ENCODE measurements around the gene KIF15. TPM values are rescaled to one million over a fixed set of nuclear protein-coding genes. Genes with fewer than 3 reads are reported as not detected.
"Not testable (repeated sequence)": the region's sequence is repeated elsewhere in the genome, so short reads cannot be mapped to it uniquely, and the experiment has no call there.

Gene KIF15
- total RNA-seq, 2 experiments from 2014 or later, result 42.1 to 45.8 TPM

DNA sequence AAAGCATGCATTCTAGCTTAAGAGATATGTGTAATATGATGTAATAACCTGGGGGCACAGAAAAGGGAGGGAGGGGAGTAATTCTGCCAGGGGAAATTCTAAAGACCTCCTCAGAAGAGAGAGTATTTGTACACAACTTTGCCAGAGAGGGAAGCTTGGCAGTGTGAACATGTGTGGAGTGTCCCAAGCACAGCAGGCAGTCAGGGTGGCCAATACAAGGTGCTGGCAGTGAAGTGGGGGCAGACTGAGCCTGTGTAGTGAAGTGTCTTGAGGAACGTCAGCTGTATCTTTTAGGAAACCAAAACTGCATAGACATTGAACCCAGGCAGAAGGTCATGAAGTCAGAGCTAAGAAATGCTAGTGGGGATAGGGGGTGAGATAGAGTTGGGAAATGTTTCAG is 70.4 kb downstream of the KIF15 start:
- Mint-ChIP-seq H3K27me3 (ENCODE audit: low read depth) (no peaks in the 10 kb centered on the region), H3K4me1 (ENCODE audit: low read depth) (no peaks in the 10 kb centered on the region), H3K9me3 (peaks cover 9% of the 10 kb centered on the region), H3K27ac (no peak overlapping the region), H3K36me3 (ENCODE audit: low read depth) (peaks cover 48% of the 10 kb centered on the region), H3K4me3 (no peak overlapping the region)
- no peak for DNase-seq
- CTCF ChIA-PET, result no interaction called here
- intact Hi-C loops (cut with micrococcal nuclease), result no loop called here

GRCh38 chr3:44832965-44833364 is 71.4 kb downstream of the KIF15 start:
- DNase-seq, result no peak
- Mint-ChIP-seq H3K4me1 (ENCODE audit: low read depth) (no peaks in the 10 kb centered on the region), H3K4me3 (no peak overlapping the region), H3K27ac (no peak overlapping the region), H3K27me3 (ENCODE audit: low read depth) (no peaks in the 10 kb centered on the region), H3K9me3 (peaks cover 10% of the 10 kb centered on the region), H3K36me3 (ENCODE audit: low read depth) (peaks cover 51% of the 10 kb centered on the region)
- CTCF ChIA-PET, result no interaction called here
- intact Hi-C loops (cut with micrococcal nuclease), result no loop called here

- no peaks in the 10 kb centered on the region for H3K4me1 Mint-ChIP-seq (ENCODE audit: low read depth)
- no peak for DNase-seq
- H3K27me3 Mint-ChIP-seq (ENCODE audit: low read depth), result no peaks in the 10 kb centered on the region
- no peak overlapping the region for H3K27ac Mint-ChIP-seq
- H3K9me3 Mint-ChIP-seq, result peaks cover 10% of the 10 kb centered on the region
- CTCF ChIA-PET, result no interaction called here
- intact Hi-C loops (cut with micrococcal nuclease), result no loop called here
- no peak overlapping the region for H3K4me3 Mint-ChIP-seq
- H3K36me3 Mint-ChIP-seq (ENCODE audit: low read depth), result peaks cover 52% of the 10 kb centered on the region
These were observed 71.8 kb downstream of the KIF15 start for GRCh38 chr3:44833394-44833793.

DNA sequence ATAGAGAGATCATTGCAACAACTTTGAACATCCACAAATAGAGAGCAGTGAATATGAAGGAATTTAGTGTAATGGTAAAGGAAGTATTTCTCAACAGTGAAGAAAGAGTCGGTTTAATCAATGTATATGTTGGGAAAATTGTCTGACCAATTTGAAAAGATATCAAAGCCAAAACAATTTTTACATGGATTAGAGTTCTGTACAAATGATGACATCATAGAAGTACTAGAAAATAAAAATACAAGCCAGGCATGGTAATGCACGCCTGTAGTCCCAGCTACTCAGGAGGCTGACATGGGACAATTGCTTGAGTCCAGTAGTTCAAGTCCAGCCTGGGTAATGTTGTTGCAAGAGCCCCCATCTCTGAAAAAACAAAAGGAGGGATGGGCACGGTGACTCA is 74.1 kb downstream of the KIF15 start:
- Mint-ChIP-seq H3K9me3 (peaks cover 10% of the 10 kb centered on the region), H3K27me3 (ENCODE audit: low read depth) (no peaks in the 10 kb centered on the region), H3K27ac (no peak overlapping the region), H3K4me1 (ENCODE audit: low read depth) (no peaks in the 10 kb centered on the region), H3K36me3 (ENCODE audit: low read depth) (peaks cover 56% of the 10 kb centered on the region), H3K4me3 (no peak overlapping the region)
- intact Hi-C loops (cut with micrococcal nuclease), result no loop called here
- DNase-seq, result no peak
- CTCF ChIA-PET, result no interaction called here

DNA sequence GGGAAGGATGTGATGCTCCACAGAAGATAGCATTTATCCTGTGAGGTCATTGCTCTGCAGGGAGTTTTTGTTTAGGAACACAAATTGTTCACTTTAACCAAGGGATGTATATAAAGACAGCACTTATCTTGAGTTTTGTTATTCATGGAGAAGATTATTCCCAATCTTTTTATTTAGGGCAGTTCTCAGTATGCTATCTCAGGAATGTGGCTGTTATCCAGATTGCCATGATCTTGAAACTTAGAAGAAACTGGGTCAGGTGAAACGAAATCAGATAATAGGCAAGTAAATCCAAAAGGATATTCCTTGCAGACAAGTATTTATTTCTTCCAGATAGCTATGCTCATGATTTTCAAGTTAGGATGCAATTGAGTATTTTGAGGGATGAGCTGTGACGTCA is 80.8 kb downstream of the KIF15 start:
- intact Hi-C loops (cut with micrococcal nuclease), result no loop called here
- Mint-ChIP-seq H3K27me3 (ENCODE audit: low read depth) (no peaks in the 10 kb centered on the region), H3K36me3 (ENCODE audit: low read depth) (peaks cover 63% of the 10 kb centered on the region), H3K4me3 (no peak overlapping the region), H3K27ac (no peak overlapping the region), H3K9me3 (no peaks in the 10 kb centered on the region), H3K4me1 (ENCODE audit: low read depth) (no peaks in the 10 kb centered on the region)
- CTCF ChIA-PET, result no interaction called here
- DNase-seq, result no peak

DNA sequence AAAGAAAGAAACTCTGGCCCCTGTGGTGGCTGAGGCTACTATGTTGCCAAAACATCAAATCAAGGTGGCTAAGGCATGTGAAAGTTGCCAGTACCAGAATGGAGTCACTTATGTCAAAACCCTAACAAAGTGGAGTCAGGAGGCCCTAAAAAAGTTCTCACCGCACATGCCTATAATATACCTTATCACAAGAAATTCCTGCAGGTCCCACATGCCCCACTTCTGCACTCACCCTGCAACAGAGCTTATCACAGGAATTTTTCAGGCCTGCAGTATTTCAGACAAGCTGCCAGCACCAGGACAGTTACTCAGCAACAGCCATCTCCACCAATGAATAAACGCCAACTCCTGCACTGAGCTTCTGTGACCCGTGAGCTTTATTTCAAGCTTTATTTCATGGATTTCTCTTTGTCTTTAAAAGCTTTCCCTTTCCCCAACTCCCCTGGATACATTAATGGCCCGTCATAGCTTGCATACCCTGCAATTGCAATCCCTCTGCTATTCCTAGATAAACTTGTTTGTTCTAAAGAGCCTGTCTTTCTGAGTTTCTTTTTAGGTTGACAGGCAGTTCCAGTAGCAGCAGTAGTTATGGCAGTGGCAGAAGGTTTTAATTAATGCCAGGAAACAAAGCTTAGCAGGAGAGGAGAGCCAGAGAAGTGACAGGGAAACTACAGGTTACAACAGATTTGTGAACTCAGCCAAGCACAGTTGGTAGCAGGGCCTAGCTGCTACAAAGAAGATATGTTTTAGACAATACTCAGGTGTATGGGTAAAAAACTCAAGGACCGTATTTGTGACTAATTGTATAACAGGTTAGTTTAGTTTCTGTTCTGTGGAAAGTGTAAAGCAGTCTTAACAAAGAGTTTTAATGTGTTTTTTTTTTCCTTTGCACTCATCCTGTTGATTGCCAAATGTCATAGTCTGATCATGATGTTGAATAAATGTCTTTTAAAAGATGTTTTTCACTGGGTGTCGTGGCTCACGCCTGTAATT is 84.2 kb downstream of the KIF15 start:
- no peak for DNase-seq
- H3K4me3 Mint-ChIP-seq, result no peak overlapping the region
- CTCF ChIA-PET, result interaction anchor here (0.5 kb wide), 1 partner anchor 35 kb away, joined by 3 read pairs; no protein-coding TSS in a partner anchor
- intact Hi-C loops (cut with micrococcal nuclease), result no loop called here
- no peaks in the 10 kb centered on the region for H3K4me1 Mint-ChIP-seq (ENCODE audit: low read depth)
- H3K36me3 Mint-ChIP-seq (ENCODE audit: low read depth), result peaks cover 40% of the 10 kb centered on the region
- H3K27ac Mint-ChIP-seq, result no peak overlapping the region
- no peaks in the 10 kb centered on the region for H3K27me3 Mint-ChIP-seq (ENCODE audit: low read depth)
- no peaks in the 10 kb centered on the region for H3K9me3 Mint-ChIP-seq

DNA sequence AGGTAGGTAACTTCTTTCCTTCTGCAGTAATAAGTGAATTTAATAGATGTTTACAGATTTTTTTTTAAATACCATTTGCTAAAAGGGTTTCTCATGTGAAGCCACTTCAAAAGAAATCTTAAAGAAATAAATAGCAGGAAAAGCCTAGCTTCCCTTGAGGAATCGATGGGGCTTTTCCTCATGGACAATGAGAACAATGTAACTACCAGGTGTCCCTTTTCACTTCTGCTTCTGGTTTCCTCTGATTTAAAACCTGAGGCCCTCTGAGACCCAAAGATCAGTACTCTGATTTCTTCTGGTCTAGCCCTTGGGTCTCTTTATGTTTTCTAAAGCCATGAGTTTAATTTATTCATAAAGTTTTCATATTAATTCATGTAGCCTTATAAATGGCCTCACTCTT is 87.0 kb downstream of the KIF15 start:
- H3K36me3 Mint-ChIP-seq (ENCODE audit: low read depth), result peaks cover 38% of the 10 kb centered on the region
- H3K4me1 Mint-ChIP-seq (ENCODE audit: low read depth), result no peaks in the 10 kb centered on the region

GRCh38 chr3:44856663-44857062 is 95.1 kb downstream of the KIF15 start:
- H3K4me3 Mint-ChIP-seq; H3K9me3 Mint-ChIP-seq; H3K4me1 Mint-ChIP-seq (ENCODE audit: low read depth); H3K27ac Mint-ChIP-seq; H3K27me3 Mint-ChIP-seq (ENCODE audit: low read depth); CTCF ChIA-PET; intact Hi-C loops (cut with micrococcal nuclease); DNase-seq: not testable (repeated sequence)
- peaks cover 16% of the 10 kb centered on the region for H3K36me3 Mint-ChIP-seq (ENCODE audit: low read depth)

More for the DNA sequence above, 87.0 kb downstream of the KIF15 start:
- Mint-ChIP-seq H3K27ac (no peak overlapping the region), H3K4me3 (no peak overlapping the region), H3K27me3 (ENCODE audit: low read depth) (no peaks in the 10 kb centered on the region), H3K9me3 (no peaks in the 10 kb centered on the region)
- no peak for DNase-seq
- CTCF ChIA-PET, result interaction anchor here (0.6 kb wide), 1 partner anchor 14 kb away, joined by 3 read pairs; no protein-coding TSS in a partner anchor
- intact Hi-C loops (cut with micrococcal nuclease), result no loop called here

DNA sequence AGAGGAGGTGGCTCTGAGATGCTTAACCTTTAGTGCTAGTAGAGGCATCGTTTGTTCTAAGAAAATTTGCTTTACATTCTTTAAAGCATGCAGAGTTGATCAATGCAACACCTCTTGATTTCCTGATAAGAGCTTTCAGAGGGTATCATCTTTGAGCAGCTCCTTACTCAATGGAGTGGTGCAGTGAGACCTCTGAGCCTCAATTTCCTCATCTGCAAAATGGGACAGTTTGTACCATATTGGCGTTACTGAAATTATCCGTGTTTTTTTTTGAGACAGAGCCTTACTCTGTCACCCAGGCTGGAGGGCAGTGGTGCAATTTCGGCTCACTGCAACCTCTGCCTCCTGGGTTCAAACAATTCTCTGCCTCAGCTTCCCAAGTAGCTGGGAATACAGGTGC is 98.5 kb downstream of the KIF15 start:
- Mint-ChIP-seq H3K4me1 (ENCODE audit: low read depth) (peaks cover 27% of the 10 kb centered on the region), H3K27me3 (ENCODE audit: low read depth) (no peaks in the 10 kb centered on the region), H3K4me3 (no peak overlapping the region), H3K27ac (no peak overlapping the region), H3K9me3 (no peaks in the 10 kb centered on the region), H3K36me3 (ENCODE audit: low read depth) (peaks cover 2% of the 10 kb centered on the region)
- CTCF ChIA-PET, result interaction anchor here (0.7 kb wide), 1 partner anchor 231 kb away, joined by 3 read pairs; no protein-coding TSS in a partner anchor
- intact Hi-C loops (cut with micrococcal nuclease), result loop anchor here (2.0 to 5.0 kb wide), 2 partner anchors 327 to 523 kb away; partner anchors contain the start of gene TCAIM
- DNase-seq, result no peak

DNA sequence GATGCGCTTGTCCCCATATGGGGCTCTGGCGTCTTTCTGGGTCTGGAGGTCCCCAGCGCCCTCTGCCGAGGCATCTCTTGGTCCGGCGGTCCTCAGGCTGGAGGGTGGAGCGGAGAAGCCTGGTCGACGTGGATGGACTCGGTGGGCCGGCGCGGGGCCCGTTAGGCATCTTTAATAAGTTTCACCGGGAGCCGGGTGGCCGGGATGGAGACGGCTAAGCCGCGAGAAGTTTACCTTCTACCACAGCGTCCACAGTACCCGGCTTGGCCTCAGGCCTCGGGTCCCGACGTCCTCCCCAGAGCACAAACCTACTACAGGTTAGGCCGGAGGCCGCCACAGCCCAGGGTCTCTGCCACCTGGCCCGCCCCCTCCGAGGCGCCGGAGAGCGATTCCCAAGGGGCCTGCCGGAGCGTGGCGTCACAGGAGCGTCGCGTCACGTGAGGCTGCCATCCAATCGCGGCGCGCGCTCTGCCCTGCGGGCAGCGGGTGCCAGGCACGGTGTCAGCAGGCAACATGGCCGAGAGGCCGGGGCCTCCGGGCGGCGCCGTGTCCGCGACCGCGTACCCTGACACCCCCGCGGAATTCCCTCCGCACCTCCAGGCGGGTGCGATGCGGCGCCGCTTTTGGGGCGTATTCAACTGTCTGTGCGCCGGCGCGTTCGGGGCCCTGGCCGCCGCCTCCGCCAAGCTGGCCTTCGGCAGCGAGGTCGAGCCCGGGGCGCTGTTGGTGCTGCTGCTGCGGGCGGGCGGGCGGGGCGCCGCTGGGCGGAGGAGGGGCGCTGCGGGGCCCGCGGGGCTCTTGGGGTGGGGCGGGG is 100.0 kb downstream of the KIF15 start, which contains the start of gene TMEM42:
Gene TMEM42 (plus strand): TSS at position 501 of the 814 bp plus-strand sequence. CDS start 13 bp downstream, at position 514.
- Mint-ChIP-seq H3K27ac (peak within 1 kb of the TSS; percentile 78), H3K9me3 (no peaks in the 10 kb centered on the region), H3K4me3 (peak within 1 kb of the TSS; percentile 84), H3K4me1 (ENCODE audit: low read depth) (peaks cover 38% of the 10 kb centered on the region), H3K27me3 (ENCODE audit: low read depth) (no peaks in the 10 kb centered on the region), H3K36me3 (ENCODE audit: low read depth) (peaks cover 13% of the 10 kb centered on the region)
- peak; percentile 86 for DNase-seq
- intact Hi-C loops (cut with micrococcal nuclease), result loop anchor here (1.0 to 5.0 kb wide), 5 partner anchors 53 to 524 kb away; partner anchors contain the start of genes KIAA1143, KIF15, TCAIM and ZKSCAN7
- CTCF ChIA-PET, result no interaction called here

DNA sequence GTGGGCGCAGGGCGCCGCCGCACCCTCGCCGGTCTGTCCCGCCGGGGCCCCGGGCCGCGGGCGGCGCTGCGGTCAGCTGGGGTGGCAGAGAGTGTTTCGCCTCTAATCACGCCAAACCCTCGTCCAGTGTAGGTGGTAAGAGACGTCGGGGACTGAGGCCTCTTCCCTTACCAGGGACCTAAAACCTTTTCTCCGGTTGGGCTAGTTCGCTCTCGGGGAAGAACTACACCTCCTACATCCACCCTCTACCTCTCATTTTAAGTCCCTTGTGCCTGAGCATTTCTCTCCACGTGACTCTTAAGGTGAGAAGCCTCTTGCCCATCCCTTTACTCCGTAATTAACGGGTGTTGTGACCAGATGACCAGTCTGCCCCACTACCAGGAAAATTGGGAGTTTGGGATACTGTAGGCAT is 100.6 kb downstream of the KIF15 start:
- peaks cover 19% of the 10 kb centered on the region for H3K36me3 Mint-ChIP-seq (ENCODE audit: low read depth)
- CTCF ChIA-PET, result no interaction called here
- no peaks in the 10 kb centered on the region for H3K27me3 Mint-ChIP-seq (ENCODE audit: low read depth)
- peak overlapping the region; percentile 78 for H3K27ac Mint-ChIP-seq
- DNase-seq, result peak; percentile 18
- intact Hi-C loops (cut with micrococcal nuclease), result loop anchor here (1.0 to 5.0 kb wide), 3 partner anchors 101 to 525 kb away; partner anchors contain the start of genes KIAA1143, KIF15, TCAIM and ZKSCAN7
- H3K9me3 Mint-ChIP-seq, result no peaks in the 10 kb centered on the region
- H3K4me1 Mint-ChIP-seq (ENCODE audit: low read depth), result peaks cover 44% of the 10 kb centered on the region
- H3K4me3 Mint-ChIP-seq, result peak overlapping the region; percentile 84

Data from activated naive CD4-positive, alpha-beta T cell treated with anti-CD3 and anti-CD28 coated beads for 36 hours (primary cell).